GM19468 (cell line): ENCODE measurements around the gene RNF111.
A peak's percentile ranks its signal among the peaks of the same experiment; 100 is the strongest.

Experiments
- ATAC-seq: cut with Tn5 transposase; IDR thresholded peaks from one replicate; pipeline ENCODE4 v1.9.1; 2021; ENCODE audit warnings: mild to moderate bottlenecking, moderate library complexity, moderate number of reproducible peaks; ENCODE audit not compliant: unreplicated experiment; ENCODE audit errors: extremely low read depth

The RNF111 gene

DNA sequence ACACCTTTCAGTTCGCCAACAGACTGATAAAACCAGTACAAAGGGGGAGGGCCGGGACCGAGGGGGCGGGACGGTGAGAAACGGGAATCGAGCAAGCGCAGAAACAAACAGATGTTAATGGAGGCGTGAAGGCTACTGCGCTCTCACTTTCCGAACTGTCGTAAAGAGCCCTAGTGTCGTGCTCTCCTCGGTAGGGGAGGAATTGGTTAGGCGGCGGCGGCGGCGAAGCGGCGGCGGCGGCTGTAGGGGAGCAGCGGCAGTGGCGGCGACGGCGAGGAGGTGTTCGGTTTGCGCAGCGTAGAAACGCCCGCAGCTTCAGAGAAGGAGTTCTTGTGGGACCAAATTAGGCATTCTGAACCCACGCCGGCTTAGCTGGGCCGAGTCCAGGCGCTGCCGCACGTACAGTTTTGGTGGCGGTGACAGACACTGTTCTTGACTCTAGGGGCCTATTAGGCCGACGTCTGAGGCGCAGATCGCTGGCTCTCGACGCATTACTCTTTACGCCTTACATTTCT lies at the start of gene RNF111:
TSS of gene RNF111 (plus strand) at position 173 of the 515 bp plus-strand sequence. CDS start 43,160 bp downstream, outside the sequence.
- peak; percentile 71 for ATAC-seq

DNA sequence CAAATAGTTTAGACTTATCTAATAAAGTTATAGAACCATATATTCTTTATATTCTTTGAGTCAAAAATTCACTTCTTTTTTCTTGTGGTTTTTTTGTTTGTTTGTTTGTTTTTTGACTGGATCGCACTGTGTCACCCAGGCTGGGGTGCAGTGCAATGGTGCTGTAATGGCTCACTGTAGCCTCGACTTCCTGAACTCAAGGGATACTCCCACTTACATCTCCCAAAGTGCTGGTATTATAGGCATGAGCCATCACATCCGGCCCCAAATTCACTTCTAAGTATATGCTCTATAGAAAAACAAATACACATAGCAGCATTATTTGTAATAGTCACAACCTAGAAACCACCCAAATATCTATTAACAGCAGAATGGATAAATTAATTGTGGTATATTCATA lies 40.3 kb upstream of the RNF111 start:
- no peak for ATAC-seq

DNA sequence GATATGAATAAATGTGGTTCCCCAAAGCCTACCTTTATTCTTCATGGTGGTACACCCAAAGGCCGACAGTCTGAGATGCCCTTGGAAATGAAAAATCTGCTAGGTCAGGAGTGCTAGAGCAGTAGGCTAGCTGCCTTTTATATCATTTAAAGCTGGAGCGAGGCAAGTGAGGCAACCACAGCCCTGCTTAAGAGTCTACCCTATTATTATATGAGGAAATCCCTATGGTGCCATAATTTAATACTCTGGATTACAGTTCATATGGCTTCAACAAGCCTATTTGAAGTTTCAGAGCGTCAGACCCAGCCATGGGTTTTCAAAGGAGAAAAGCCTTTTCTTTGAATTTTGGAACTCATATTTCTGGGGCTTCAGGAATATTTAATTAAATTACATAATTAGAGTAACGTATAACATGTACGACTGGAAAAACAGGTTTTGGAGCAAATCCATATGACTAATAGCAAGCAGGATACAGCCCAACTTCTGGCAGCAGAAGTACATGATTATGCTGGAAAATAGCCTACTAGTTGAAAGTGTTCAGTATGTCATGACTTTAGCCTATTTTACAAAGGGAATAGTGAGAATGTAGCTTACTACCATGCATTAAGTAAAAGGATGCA lies 36.0 kb upstream of the RNF111 start:
- no peak for ATAC-seq

DNA sequence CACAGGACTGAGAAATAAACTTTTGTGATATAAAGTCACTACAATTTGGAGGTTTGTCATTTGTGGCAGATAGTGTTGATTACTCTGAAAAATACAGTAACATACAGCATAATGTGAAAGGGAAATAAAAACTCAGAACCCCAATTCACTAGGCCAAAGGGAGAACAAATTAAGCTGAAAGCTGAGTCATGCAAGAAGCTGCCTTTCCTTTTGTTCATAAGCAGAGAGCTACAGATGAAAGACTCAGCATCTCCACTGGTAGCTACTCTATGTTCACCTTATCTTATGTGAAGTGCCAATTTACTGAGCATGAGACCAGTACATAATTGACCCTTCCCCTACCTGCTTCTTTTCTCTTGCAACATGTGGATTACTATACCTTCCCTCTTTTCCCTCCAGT lies 34.7 kb upstream of the RNF111 start:
- ATAC-seq = no peak

DNA sequence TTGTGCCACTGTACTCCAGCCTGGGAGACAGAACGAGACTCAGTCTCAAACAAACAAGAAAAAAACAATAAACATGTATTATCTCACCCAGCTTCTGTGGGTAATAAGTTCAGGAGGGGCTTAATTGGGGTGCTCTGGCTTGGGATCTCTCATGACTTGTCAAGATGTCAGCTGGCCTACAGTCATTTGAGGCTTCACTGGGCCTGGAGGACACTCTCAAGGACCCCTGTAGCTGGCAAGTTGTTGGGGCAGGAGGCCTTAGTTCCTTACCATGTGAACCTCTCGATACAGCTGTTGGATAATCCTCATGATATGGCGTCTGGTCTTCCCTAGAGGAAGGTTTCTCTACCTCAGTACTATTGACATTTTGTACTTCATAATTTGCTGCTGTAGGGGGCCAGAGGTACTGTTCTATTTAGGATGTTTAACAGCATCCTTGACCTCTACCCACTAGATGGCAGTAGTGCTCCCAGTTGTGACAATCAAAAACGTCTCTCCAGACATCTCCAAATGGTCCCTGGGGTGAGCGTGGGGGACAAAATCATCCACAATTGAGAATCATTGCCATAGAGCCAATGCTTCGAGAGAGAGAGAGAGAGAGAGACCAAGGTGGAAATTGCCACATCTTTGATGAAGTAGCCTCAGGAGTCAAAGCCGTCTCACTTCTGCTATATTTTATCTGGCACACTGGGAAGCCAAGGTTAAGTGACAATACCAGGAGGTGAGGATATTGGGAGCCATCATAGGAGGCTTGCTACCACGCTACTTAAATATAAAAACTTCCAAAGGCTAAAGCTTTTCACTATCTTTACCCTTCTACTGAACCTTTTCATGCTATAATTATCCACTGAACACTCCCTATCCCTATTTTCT lies 30.1 kb upstream of the RNF111 start:
- ATAC-seq = no peak

DNA sequence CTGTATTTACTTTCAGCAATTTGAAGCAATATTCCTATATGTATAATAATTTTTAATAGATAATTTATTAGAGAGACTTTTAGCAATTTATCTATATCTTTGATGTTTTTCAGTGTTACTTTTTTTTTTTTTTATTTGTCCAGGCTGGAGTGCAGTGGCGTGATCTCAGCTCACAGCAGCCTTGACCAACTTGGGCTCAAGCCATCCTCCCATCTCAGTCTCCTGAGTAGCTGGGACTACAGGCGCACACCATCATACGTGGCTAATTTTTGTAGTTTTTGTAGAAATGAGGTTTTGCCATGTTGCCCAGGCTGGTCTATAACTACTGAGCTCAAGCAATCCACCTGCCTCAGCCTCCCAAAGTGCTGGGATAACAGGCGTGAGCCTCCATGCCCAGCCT lies 28.7 kb upstream of the RNF111 start:
- ATAC-seq = no peak

DNA sequence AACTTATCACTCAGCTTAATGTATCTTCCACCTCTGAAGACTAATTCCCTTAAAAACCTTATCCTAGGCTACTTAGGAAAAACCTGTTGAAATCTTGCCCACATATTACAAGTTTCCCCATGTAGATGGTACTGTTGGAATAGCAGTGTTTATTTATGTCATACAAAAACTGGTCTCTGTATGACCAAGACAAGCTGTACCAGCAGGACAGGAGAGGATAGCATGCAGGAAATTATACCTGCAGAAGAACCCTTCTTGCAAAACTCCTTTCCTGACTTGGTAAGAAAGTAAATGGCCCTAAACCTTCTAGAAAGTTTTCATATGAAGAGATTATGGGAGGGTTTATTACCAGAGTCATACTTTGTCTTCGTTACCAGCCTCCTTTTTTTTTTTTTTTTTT lies 25.3 kb upstream of the RNF111 start:
- ATAC-seq = no peak

DNA sequence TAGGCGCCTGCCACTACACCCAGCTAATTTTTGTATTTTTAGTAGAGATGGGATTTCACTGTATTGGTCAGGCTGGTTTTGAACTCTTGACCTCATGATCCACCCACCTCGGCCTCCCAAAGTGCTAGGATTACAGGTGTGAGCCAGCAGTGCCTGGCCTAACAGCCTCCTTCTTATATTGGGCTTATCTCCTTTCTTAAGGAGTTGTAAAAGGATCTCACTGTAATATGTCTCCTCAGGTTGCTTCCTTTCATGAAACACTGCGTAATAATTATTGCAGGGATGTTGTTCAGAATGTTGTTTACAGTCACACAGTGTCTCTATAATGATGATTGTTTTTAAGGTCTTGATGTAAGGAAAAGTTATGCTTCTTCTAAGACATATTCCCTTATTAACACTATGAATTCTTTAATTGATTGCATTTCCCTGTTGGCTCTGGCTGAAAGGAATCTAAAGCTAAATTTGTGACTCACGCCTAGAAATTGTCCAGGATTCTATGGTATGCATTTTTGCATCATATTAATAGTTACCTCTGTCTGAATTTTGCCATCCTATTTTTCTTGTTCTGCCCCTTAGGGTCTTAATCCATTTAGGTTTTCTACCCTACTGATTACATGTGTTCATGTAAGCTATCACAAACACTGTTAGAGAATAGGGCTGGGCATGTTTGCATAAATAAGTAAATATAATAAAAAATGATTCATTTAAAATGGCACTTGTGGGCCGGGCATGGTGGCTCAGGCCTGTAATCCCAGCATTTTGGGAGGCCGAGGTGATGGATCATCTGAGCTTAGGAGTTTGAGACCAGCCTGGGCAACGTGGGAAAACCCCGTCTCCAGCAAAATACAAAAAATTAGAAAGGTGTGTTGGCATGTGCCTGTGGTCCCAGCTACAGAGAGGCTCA lies 24.5 kb upstream of the RNF111 start:
- ATAC-seq = no peak

DNA sequence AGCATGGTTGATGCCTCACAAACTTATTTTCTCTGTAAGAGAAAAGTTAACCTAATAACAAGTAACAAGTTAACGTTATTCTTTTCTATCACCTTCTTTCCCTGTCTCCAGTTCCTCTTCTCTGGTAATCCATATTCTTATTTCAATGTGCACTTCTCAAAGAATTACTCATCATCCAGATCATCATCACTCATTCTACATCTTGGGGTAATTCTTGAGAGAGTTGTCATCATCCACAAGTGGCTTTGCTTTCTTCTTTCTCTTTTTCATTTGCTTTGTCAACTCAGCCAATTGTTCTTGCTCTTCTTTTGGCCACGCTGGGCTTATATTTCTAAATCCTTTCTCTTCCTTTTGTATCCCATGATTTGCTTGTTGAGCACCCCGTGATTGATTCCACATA lies 20.8 kb upstream of the RNF111 start:
- ATAC-seq = no peak

DNA sequence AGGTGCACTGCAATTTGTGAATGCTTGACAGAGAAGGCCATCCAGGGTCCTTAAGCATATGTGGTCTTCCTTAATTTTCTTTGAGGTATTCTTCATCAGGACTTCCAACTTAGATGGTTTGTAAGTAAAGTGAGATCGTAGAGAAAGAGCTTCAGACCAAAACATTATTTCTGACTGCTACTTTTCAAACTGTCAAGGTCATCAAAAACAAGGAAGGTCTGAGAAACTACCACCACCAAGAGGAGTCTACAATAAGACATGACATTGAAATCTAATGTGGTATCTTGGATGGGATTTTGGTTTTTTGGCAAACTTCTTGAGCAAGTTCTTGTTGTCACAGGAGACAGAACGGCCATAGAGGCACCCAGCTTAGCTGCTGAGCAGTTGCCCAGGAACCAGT lies 20.0 kb upstream of the RNF111 start:
- ATAC-seq = no peak

DNA sequence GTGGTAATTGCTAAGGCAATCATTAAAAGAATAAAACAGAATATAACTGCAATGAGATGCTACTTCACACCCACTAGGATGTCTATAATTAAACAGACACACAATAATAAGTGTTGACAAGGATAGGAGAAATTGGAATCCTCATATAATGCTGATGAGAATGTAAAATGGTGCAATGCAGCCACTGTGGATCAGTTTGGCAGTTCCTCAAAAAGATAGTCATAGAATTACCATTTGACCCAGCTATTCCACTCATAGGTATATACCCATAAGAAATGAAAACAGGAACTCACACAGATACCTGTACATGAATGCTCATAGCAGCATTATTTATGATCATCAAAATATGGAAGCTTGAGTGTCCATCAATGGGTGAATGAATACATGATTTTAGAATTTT lies 9.6 kb upstream of the RNF111 start:
- no peak for ATAC-seq

DNA sequence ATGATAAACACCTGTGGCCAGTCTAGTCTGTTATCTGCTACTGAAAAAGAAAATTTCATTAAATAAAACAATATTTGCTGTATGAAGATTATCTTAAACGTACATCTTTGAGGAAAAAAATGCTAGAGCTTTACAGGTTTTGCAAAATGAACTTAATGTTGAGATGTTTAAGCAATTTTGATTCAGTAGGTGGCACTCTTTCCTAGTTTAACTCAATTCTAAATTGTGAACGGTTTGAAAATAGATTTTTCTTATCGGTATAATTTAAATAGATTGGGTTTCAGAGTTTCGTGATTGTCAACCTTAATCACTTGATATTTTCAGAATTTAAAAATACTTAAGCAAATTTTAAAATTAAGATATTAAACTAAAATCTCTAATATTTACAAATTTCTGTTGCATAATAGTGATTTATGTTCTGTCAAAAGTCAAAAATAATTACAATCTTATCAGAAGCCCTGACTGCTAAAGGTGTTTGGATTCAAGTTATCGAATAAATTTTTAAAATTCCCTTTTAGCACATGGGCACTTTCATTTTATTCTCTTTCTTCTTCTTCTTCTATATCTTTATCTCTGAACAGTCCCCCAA lies 7.0 kb upstream of the RNF111 start:
- ATAC-seq = no peak

DNA sequence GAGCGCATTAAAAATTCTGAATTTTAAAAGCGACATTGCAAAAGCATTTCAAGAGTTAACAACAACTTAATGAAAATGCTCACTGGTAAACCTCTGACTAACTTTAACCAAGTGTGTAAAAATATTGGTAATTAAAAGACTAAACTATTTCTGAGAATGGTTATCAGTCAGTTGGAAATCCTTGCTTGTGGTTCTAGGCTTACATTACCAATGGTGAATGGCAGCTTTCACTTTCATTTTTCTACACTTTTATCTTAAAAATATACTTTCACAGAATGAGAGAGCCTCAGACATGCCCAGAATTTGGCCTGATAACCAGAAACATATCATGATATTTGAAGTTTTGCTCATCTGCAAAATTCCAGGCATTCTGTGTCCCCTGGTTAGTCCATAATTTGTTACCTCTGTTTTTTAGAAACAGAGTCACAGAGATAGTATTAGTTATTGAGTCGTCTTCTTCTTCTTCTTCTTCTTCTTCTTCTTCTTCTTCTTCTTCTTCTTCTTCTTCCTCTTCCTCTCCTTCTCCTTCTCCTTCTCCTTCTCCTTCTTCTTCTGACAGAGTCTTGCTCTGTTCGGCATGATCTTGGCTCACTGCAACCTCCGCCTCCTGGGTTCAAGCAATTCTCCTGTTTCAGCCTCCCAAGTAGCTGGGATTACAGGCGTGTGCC lies 5.5 kb upstream of the RNF111 start:
- no peak for ATAC-seq

DNA sequence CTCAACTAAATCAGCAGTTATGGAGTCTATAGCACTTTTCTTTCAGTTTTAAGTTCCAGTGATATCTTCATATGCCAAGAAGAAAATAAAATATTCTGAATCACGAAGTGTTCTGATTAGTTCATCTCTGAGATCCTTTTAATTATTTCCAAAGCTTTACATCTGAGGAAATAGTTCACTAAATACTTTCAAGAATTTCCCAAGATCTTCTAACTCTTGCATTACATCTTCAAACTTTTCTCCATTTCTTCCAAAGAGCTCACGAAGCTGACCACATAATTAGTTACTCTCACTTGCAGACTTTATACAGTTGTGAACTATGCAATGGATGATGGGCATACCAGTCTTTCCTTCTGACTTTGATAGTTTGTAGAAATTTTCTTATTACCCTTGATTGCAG lies 4.2 kb upstream of the RNF111 start:
- no peak for ATAC-seq

DNA sequence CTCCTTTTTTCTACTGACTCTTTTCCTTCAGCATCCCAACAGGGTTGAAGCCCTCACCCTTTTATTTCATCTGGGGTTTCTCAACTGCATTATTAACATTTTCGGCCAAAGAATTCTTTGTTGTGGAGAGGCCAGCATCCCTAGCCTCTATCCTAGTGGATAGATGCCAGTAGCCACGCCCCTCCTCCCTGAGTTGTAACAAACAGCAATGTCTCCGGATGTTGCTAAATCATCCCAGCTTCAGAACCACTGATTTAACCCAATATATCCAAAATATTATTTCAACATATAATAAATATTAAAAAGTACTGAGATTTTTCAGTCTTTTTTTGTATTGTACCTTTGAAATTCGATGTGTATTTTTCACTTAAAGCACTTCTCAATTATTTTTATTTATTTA lies 2.0 kb upstream of the RNF111 start:
- ATAC-seq = no peak

DNA sequence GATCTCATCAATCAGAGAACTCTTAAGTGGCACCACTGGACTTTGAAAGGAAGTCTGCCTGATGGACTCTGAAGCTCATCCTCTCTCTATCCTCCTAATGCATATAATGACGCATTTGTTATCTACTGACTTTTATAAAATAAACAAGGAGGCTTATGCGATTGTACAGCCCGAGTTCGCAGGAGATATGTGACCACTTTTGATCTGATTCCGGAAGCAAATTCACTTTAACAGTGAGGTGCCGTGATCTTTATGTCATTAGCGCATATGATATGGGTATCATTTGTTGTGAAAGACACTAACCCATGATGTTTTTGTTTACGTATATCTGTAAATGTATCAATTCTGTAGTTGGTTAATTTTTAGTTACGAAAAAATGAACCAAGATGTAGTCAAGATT lies 427 bp upstream of the RNF111 start:
- ATAC-seq = no peak

DNA sequence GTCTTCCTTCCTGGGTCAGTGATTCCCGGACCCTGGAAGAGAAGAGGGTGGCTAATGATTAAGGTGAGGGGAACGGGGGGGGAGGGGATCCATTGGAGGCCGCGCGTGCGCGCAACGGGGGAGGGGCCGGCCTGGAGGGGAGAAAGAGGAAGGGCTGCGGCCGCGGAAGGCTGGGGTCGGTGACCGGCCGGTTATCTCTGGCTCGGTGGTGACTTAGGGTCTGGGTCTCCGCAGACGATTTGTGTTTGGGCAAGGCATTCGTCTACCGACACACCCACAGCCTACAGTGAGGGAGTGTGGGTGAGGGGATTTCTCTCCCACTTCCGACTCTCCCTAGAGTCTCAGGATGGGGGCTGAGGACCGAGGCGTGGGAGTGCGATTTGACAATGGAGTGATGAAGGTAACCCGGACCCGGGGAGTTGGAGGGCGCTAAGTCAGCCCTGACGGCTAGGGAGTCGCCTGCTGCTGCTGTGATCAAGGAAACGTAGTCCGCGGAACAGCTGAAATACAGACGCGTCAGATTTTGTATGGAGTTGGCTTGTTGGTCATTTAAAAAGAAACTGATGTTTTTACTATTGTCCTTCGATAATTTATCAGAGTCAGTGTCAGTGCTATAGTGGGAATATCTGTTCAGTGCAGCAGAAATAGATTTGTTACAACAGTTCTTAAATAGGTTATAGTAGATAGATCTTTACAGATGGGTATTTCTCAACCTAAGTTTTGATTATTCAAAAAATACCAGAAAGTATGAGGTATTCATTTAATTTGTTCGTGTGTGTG lies 733 bp downstream of the RNF111 start:
- ATAC-seq = peak; percentile 12

DNA sequence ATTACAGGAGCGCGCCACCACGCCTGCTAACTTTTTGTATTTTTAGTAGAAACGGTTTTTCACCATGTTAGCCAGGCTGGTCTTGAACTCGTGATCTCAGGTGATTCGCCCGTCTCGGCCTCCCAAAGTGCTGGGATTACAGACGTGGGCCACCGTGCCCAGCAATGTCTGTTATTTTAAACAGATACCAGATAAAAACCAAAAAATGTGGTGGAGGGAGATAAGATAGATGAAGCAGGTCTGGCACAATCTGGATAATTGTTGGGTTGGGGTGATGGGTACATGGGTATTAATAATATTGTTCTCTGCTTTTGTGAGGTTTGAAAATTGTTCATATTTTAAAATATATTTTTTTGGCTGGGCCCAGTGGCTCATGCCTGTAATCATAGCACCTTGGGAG lies 4.7 kb downstream of the RNF111 start:
- ATAC-seq = no peak

DNA sequence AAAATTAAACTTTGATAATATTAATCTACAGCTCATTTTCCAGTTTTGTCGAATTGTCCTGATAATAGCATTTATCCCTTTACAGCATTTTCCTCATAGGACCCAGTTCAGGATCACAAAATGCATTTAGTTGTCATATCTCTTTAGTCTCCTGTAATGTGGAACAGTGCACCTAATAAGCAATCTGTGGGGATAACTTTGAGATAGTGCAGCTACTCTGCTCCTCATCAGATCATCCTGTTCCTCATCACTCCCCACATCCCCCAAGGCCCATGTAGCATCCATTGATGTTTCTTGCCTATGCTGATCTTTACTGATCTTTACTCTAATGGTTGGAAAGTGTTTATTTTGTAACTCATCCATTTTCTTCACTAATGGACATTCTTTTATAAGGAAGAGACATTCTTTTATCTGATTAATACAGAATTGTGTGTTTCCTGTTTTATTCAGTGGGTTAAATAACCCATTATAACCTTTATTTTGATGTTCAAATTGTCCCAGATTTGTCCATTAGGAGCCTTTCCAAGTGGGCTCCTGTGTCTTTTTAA lies 7.5 kb downstream of the RNF111 start:
- no peak for ATAC-seq
